A673 (cell line): ENCODE measurements around the gene TMEM208. TPM values are rescaled to one million over a fixed set of nuclear protein-coding genes. Genes with fewer than 3 reads are reported as not detected.
A peak's percentile ranks its signal among the peaks of the same experiment; 100 is the strongest.

Experiments used
- BruUV-seq: library from RNA; stranded (reverse); fragments of 400-500 nt; replicated peaks from 2 replicates; lab custom pipeline; 2021; lab: Mats Ljungman, UMichigan
- CTCF ChIA-PET: fragments of 300-600 bp; sonication (Branson Sonifier 250); formaldehyde crosslinking; loops from one replicate; lab custom pipeline; 2022; ENCODE audit warnings: antibody characterized with exemption; lab: Charles Lee
- POLR2A ChIA-PET: fragments of 300-600 bp; sonication (Branson Sonifier 250); formaldehyde crosslinking; loops from one replicate; lab custom pipeline; 2022; ENCODE audit warnings: antibody characterized with exemption; ENCODE audit not compliant: low non-redundant PET; lab: Charles Lee
- DNase-seq: peaks from one replicate; pipeline ENCODE4 v3.0.0-alpha.2; 2015; ENCODE audit warnings: low spot score
- H3K27ac ChIP-seq: fragments of 200-600 bp; sonication (generic); 2 replicates; pipeline ENCODE4 v1.5.1; 2016; ENCODE audit warnings: mixed run types, low read depth, mild to moderate bottlenecking, mixed read lengths, antibody characterized with exemption, low read length; ENCODE audit not compliant: poor library complexity, severe bottlenecking
- H3K27me3 ChIP-seq: fragments of 200-600 bp; sonication (generic); replicated peaks from 2 replicates; pipeline ENCODE4 v1.6.1; 2017; ENCODE audit warnings: mixed run types, low read depth, mild to moderate bottlenecking, mixed read lengths, antibody characterized with exemption, low read length; ENCODE audit not compliant: insufficient read depth, poor library complexity
- H3K36me3 ChIP-seq: fragments of 200-600 bp; sonication (generic); 2 replicates; pipeline ENCODE4 v1.6.1; 2016; ENCODE audit warnings: mixed run types, mild to moderate bottlenecking, mixed read lengths, antibody characterized with exemption, low read length; ENCODE audit not compliant: insufficient read depth, poor library complexity, severe bottlenecking
- H3K4me1 ChIP-seq: fragments of 200-600 bp; sonication (generic); 2 replicates; pipeline ENCODE4 v1.6.1; 2017; ENCODE audit warnings: mixed run types, mild to moderate bottlenecking, mixed read lengths, antibody characterized with exemption, low read length; ENCODE audit not compliant: insufficient read depth, poor library complexity, severe bottlenecking
- H3K4me3 ChIP-seq: fragments of 200-600 bp; sonication (generic); 2 replicates; pipeline ENCODE4 v1.5.1; 2016; ENCODE audit warnings: low read depth, mixed run types, mild to moderate bottlenecking, mixed read lengths, low read length; ENCODE audit not compliant: poor library complexity, severe bottlenecking
- H3K9me3 ChIP-seq: fragments of 200-600 bp; sonication (generic); 2 replicates; pipeline ENCODE4 v1.6.1; 2016; ENCODE audit warnings: mixed run types, low read depth, mild to moderate bottlenecking, mixed read lengths, antibody characterized with exemption, low read length; ENCODE audit not compliant: poor library complexity, severe bottlenecking
- EZH2 ChIP-seq: fragments of 200-600 bp; sonication (generic); IDR thresholded peaks from 2 replicates; pipeline ENCODE4 v1.6.1; 2017; ENCODE audit warnings: borderline replicate concordance, low read depth, mild to moderate bottlenecking, mixed read lengths, antibody characterized with exemption, low read length; ENCODE audit not compliant: poor library complexity, severe bottlenecking
- intact Hi-C: fragments of 100-400 bp; cut with micrococcal nuclease; formaldehyde crosslinking; loops from one replicate; pipeline ENCODE4 v1.10.0; 2022; ENCODE audit not compliant: unreplicated experiment
- microRNA-seq: library from miRNA; unstranded; fragments of <30 nt; microRNA quantifications from one replicate; pipeline ENCODE4 v1.2.0, GENCODE V29; 2021
- total RNA-seq: library from RNA; stranded (reverse); gene quantifications from 2 replicates; pipeline ENCODE4 v1.2.3, GENCODE V29; 2021
- TF ChIP-seq, protein P1 (sequence below): fragments of 300-800, 200-600 bp; sonication (generic); conservative IDR thresholded peaks from 2 replicates; pipeline ENCODE4 v1.5.1; 2017; ENCODE audit warnings: low read depth, mild to moderate bottlenecking, antibody characterized with exemption, low read length, moderate library complexity, mixed read lengths

The TMEM208 gene
- total RNA-seq, 1 experiment from 2014 or later, result 38.2 TPM

DNA sequence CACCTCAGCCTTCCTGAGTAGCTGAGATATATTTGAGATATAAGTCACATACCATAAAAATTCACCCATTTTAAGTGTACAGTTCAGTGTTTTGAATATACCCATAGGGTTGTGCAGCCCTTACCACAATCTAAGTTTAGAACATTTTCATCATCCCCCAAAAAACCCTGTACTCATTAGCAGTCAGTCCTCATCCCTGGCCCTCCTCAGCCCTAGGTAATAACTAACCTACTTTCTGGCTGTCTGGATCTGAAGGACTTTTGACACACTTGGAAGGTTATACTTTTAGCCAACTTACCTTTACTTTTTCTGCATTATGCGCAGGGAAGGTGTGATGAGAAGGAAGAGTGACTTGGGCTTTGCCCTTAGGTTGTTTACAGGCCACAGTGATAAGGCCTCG, 48.4 kb downstream of the TMEM208 start:
- BruUV-seq, result no TSS peak
- intact Hi-C loops, result no loop called here
- CTCF ChIA-PET, result no interaction called here
- Histone ChIP-seq H3K4me3 (no peak overlapping the region), H3K9me3 (no peaks in the 10 kb centered on the region), H3K36me3 (no peaks in the 10 kb centered on the region), H3K4me1 (no peaks in the 10 kb centered on the region), H3K27me3 (no peaks in the 10 kb centered on the region), H3K27ac (no peak overlapping the region)
- TF ChIP-seq, protein P1, sequence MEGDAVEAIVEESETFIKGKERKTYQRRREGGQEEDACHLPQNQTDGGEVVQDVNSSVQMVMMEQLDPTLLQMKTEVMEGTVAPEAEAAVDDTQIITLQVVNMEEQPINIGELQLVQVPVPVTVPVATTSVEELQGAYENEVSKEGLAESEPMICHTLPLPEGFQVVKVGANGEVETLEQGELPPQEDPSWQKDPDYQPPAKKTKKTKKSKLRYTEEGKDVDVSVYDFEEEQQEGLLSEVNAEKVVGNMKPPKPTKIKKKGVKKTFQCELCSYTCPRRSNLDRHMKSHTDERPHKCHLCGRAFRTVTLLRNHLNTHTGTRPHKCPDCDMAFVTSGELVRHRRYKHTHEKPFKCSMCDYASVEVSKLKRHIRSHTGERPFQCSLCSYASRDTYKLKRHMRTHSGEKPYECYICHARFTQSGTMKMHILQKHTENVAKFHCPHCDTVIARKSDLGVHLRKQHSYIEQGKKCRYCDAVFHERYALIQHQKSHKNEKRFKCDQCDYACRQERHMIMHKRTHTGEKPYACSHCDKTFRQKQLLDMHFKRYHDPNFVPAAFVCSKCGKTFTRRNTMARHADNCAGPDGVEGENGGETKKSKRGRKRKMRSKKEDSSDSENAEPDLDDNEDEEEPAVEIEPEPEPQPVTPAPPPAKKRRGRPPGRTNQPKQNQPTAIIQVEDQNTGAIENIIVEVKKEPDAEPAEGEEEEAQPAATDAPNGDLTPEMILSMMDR, result no peak
- TF ChIP-seq EZH2, result no peak
- no peak for DNase-seq
- POLR2A ChIA-PET, result no interaction called here

DNA sequence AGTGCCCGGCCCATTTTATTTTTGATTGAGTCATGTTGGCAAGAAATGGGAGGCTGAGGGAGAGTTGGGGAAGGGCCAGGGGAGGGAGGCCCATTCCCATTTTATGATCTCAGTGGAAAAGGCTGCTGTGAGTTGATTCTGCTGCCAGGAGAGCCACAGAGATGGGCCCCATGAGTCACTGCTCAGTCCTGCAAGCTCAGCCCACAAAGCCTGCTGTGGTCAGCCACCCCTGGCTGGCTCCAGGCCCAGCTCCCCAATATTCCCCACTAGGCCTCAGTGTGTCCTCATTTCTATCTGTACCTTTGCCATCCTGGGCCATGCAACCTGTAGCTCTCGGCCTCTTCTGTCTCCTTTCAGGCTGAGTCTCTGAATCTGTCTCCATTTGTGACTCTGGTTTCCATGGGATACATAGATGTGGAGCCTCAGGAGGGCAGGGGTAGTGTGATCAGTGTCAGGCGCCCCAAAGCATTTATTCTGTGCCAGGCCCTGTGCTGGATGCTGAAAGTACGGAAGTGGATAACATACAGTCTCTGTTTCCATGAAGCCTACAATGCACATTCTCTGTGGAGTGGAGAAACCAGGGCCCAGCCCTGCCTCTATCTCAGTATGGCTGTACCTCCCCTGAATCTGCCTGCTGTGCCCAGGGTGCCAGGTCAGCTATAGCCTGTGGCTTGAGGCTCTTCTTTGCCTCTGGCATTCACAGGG, 50.5 kb downstream of the TMEM208 start:
- Histone ChIP-seq H3K27ac (no peak overlapping the region), H3K9me3 (no peaks in the 10 kb centered on the region), H3K4me3 (peak overlapping the region; percentile 69), H3K27me3 (no peaks in the 10 kb centered on the region), H3K36me3 (no peaks in the 10 kb centered on the region), H3K4me1 (no peaks in the 10 kb centered on the region)
- DNase-seq, result no peak
- POLR2A ChIA-PET, result no interaction called here
- TF ChIP-seq, protein P1, result no peak
- TF ChIP-seq EZH2, result no peak
- intact Hi-C loops, result no loop called here
- CTCF ChIA-PET, result interaction anchor here (1.8 kb wide), 1 partner anchor 122 kb away, joined by 4 read pairs; no protein-coding TSS in a partner anchor
- TSS peak; percentile 27 for BruUV-seq

DNA sequence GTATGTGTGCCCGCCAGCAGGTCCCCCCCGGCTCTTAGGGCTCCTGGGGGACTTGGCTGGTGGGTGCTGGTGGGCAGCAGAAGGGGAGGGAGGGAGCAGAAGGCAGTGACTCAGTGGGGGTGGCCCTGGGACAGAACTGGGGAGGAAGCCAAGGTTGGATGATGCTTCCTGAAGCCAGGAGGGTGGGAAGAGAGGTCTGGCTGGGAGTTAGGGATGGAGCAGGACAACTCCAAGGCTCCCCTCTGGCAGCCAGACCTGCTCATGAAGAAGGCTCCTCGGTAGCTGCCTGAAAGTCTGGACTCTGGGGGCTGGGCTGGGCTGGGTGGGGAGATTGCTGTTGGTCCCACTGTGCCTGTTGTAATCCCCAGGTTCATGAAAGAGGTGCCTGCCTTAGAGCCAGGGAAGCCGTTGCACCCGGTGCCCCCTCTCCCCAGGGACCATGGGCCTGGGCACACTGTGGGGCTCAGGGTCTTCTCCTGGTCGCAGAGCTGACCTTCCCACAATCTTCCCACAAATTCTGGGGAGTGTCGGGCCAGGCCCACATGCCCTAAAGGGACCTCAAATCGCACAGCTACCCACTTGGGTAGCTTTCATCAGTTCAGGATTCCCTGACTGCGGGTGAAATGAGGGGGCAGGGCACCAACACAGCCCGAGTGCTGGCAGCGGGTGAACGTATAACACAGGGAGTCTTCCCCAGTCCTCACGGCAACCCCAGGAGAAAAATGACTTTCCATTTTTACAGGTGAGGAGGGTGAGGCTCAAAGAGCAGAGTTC, 51.3 kb downstream of the TMEM208 start:
- no TSS peak for BruUV-seq
- intact Hi-C loops, result no loop called here
- no peak for DNase-seq
- Histone ChIP-seq H3K27ac (peak overlapping the region; percentile 80), H3K36me3 (no peaks in the 10 kb centered on the region), H3K4me3 (peak overlapping the region; percentile 69), H3K27me3 (no peaks in the 10 kb centered on the region), H3K4me1 (no peaks in the 10 kb centered on the region), H3K9me3 (no peaks in the 10 kb centered on the region)
- TF ChIP-seq EZH2, result no peak
- TF ChIP-seq, protein P1, result no peak
- POLR2A ChIA-PET, result no interaction called here
- CTCF ChIA-PET, result interaction anchor here (1.8 kb wide), 1 partner anchor 122 kb away, joined by 4 read pairs; no protein-coding TSS in a partner anchor

Small RNA genes lying within 50 kb of the gene (microRNA-seq; reads per million reads assigned to microRNA genes)
- gene MIR328, result 85.8 reads per million, percentile 62 among the genes with 10 or more reads in this experiment

Other genes with a start within 250 kb of the TMEM208 start
- gene CES4A, start 238.5 kb upstream of the TMEM208 start, total RNA-seq, result 0.15 TPM in 1 of 2 replicates, not detected in the other
- gene CBFB, start 198.0 kb upstream of the TMEM208 start, total RNA-seq, result 173 and 185 TPM in 2 replicates
- 23.2 and 23.5 TPM in 2 replicates for gene PHAF1, start 117.2 kb upstream of the TMEM208 start, total RNA-seq
- 11.5 and 13.8 TPM in 2 replicates for gene B3GNT9, start 76.1 kb upstream of the TMEM208 start, total RNA-seq
- 7.7 and 10.8 TPM in 2 replicates for gene TRADD, start 67.2 kb upstream of the TMEM208 start, total RNA-seq
- 8.3 and 13.8 TPM in 2 replicates for gene FBXL8, start 67.2 kb upstream of the TMEM208 start, total RNA-seq
- gene HSF4, start 62.4 kb upstream of the TMEM208 start, total RNA-seq, result 13.9 and 20.2 TPM in 2 replicates
- gene NOL3, start 56.6 kb upstream of the TMEM208 start, total RNA-seq, result 15.3 and 16.4 TPM in 2 replicates
- 33.9 and 36.8 TPM in 2 replicates for gene MATCAP1, start 43.2 kb upstream of the TMEM208 start, total RNA-seq
- 0.32 and 0.42 TPM in 2 replicates for gene EXOC3L1, start 37.0 kb upstream of the TMEM208 start, total RNA-seq
- 77.4 and 96.0 TPM in 2 replicates for gene E2F4, start 35.0 kb upstream of the TMEM208 start, total RNA-seq
- 3.3 and 4.7 TPM in 2 replicates for gene ELMO3, start 28.0 kb upstream of the TMEM208 start, total RNA-seq
- 94.9 and 96.4 TPM in 2 replicates for gene FHOD1, start 20.4 kb downstream of the TMEM208 start, total RNA-seq
- gene SLC9A5, start 21.8 kb downstream of the TMEM208 start, total RNA-seq, result 2.4 and 3.6 TPM in 2 replicates
- 5.8 and 8.9 TPM in 2 replicates for gene PLEKHG4, start 52.4 kb downstream of the TMEM208 start, total RNA-seq
- gene KCTD19, start 99.6 kb downstream of the TMEM208 start, total RNA-seq, result 0.32 TPM in 1 of 2 replicates, not detected in the other
- gene LRRC36, start 99.7 kb downstream of the TMEM208 start, total RNA-seq, result not detected in 2 replicates
- 0.28 and 0.31 TPM in 2 replicates for gene TPPP3, start 166.4 kb downstream of the TMEM208 start, total RNA-seq
- 5.3 and 6.8 TPM in 2 replicates for gene ZDHHC1, start 189.3 kb downstream of the TMEM208 start, total RNA-seq
- gene HSD11B2, start 204.0 kb downstream of the TMEM208 start, total RNA-seq, result 1.6 and 2.3 TPM in 2 replicates